HEK293 (cell line): ENCODE measurements around the gene MLX.

Experiments used
- GLI2 ChIP-seq: fragments of 450-650 bp; formaldehyde crosslinking; IDR thresholded peaks from 2 replicates; pipeline ENCODE4; 2017; ENCODE audit warnings: missing biosample characterization, missing genetic modification characterization, low read depth, borderline replicate concordance
- KLF8 ChIP-seq: fragments of 450-650 bp; formaldehyde crosslinking; IDR thresholded peaks from 2 replicates; pipeline ENCODE4 v1.5.1; 2016; ENCODE audit warnings: missing biosample characterization, missing genetic modification characterization
- MYNN ChIP-seq: fragments of 450-650 bp; formaldehyde crosslinking; IDR thresholded peaks from 2 replicates; pipeline ENCODE4 v1.5.1; 2016; ENCODE audit warnings: missing biosample characterization, missing genetic modification characterization, borderline replicate concordance
- PRDM1 ChIP-seq: fragments of 450-650 bp; formaldehyde crosslinking; IDR thresholded peaks from 2 replicates; pipeline ENCODE4; 2016; ENCODE audit warnings: missing biosample characterization, missing genetic modification characterization
- SP7 ChIP-seq: fragments of 450-650 bp; formaldehyde crosslinking; IDR thresholded peaks from 2 replicates; pipeline ENCODE4 v1.5.1; 2016; ENCODE audit warnings: missing biosample characterization, missing genetic modification characterization
- ZBTB21 ChIP-seq: fragments of 450-650 bp; formaldehyde crosslinking; IDR thresholded peaks from 2 replicates; pipeline ENCODE4 v1.5.1; 2017; ENCODE audit warnings: missing biosample characterization, missing genetic modification characterization
- ZBTB7A ChIP-seq: fragments of 450-650 bp; formaldehyde crosslinking; IDR thresholded peaks from 2 replicates; pipeline ENCODE4 v1.5.1; 2016; ENCODE audit warnings: low read depth, missing biosample characterization, missing genetic modification characterization
- ZNF174 ChIP-seq: fragments of 450-650 bp; formaldehyde crosslinking; IDR thresholded peaks from 2 replicates; pipeline ENCODE4 v1.5.0; 2017; ENCODE audit warnings: missing biosample characterization, mild to moderate bottlenecking, missing genetic modification characterization
- ZNF2 ChIP-seq: fragments of 450-650 bp; formaldehyde crosslinking; IDR thresholded peaks from 2 replicates; pipeline ENCODE4 v1.5.1; 2016; ENCODE audit warnings: missing biosample characterization, missing genetic modification characterization
- ZNF521 ChIP-seq: fragments of 450-650 bp; formaldehyde crosslinking; IDR thresholded peaks from 2 replicates; pipeline ENCODE4 v1.5.1; 2017; ENCODE audit warnings: missing biosample characterization, mild to moderate bottlenecking, missing genetic modification characterization
- ZNF530 ChIP-seq: fragments of 450-650 bp; formaldehyde crosslinking; IDR thresholded peaks from 2 replicates; pipeline ENCODE4 v1.5.1; 2016; ENCODE audit warnings: low read depth, missing biosample characterization, missing genetic modification characterization
- ZNF544 ChIP-seq: fragments of 450-650 bp; formaldehyde crosslinking; IDR thresholded peaks from 2 replicates; pipeline ENCODE4 v1.5.0; 2017; ENCODE audit warnings: missing biosample characterization, missing genetic modification characterization
- ZNF558 ChIP-seq: fragments of 450-650 bp; formaldehyde crosslinking; IDR thresholded peaks from 2 replicates; pipeline ENCODE4 v1.5.1; 2016; ENCODE audit warnings: missing biosample characterization, missing genetic modification characterization
- ZNF624 ChIP-seq: fragments of 450-650 bp; formaldehyde crosslinking; IDR thresholded peaks from 2 replicates; pipeline ENCODE4 v1.5.1; 2017; ENCODE audit warnings: missing biosample characterization, missing genetic modification characterization
- ZNF707 ChIP-seq: fragments of 450-650 bp; formaldehyde crosslinking; IDR thresholded peaks from 2 replicates; pipeline ENCODE4 v1.5.1; 2016; ENCODE audit warnings: missing biosample characterization, missing genetic modification characterization
- ZNF776 ChIP-seq: fragments of 450-650 bp; formaldehyde crosslinking; IDR thresholded peaks from 2 replicates; pipeline ENCODE4 v1.5.0; 2017; ENCODE audit warnings: missing biosample characterization, missing genetic modification characterization, borderline replicate concordance
- ZNF843 ChIP-seq: fragments of 450-650 bp; formaldehyde crosslinking; IDR thresholded peaks from 2 replicates; pipeline ENCODE4 v1.5.1; 2016; ENCODE audit warnings: missing biosample characterization, missing genetic modification characterization
- ZSCAN30 ChIP-seq: fragments of 450-650 bp; IDR thresholded peaks from 2 replicates; pipeline ENCODE4 v1.5.1; 2018; ENCODE audit warnings: missing biosample characterization, mild to moderate bottlenecking, missing genetic modification characterization, moderate library complexity
- TF ChIP-seq, protein P1 (sequence below): fragments of 450-650 bp; IDR thresholded peaks from 2 replicates; pipeline ENCODE4 v1.5.1; 2018; ENCODE audit warnings: missing biosample characterization, mild to moderate bottlenecking, missing genetic modification characterization
- TF ChIP-seq, protein P2 (sequence below): fragments of 450-650 bp; formaldehyde crosslinking; IDR thresholded peaks from 2 replicates; pipeline ENCODE4 v1.5.1; 2017; ENCODE audit warnings: missing biosample characterization, missing genetic modification characterization
- TF ChIP-seq, protein P3 (sequence below): fragments of 450-650 bp; formaldehyde crosslinking; IDR thresholded peaks from 2 replicates; pipeline ENCODE4 v1.5.1; 2016; ENCODE audit warnings: missing biosample characterization, missing genetic modification characterization
- TF ChIP-seq, protein P4 (sequence below): fragments of 450-650 bp; IDR thresholded peaks from 2 replicates; pipeline ENCODE4 v1.5.1; 2018; ENCODE audit warnings: missing biosample characterization, missing genetic modification characterization
- TF ChIP-seq, protein P5 (sequence below): fragments of 450-650 bp; formaldehyde crosslinking; IDR thresholded peaks from 2 replicates; pipeline ENCODE4 v1.5.1; 2016; ENCODE audit warnings: missing biosample characterization, missing genetic modification characterization
- TF ChIP-seq, protein P6 (sequence below): fragments of 450-650 bp; formaldehyde crosslinking; IDR thresholded peaks from 2 replicates; pipeline ENCODE4 v1.5.0; 2017; ENCODE audit warnings: missing biosample characterization, missing genetic modification characterization, borderline replicate concordance
- TF ChIP-seq, protein P7 (sequence below): fragments of 450-650 bp; formaldehyde crosslinking; IDR thresholded peaks from 2 replicates; pipeline ENCODE4 v1.5.1; 2016; ENCODE audit warnings: missing biosample characterization, missing genetic modification characterization

The MLX gene

DNA sequence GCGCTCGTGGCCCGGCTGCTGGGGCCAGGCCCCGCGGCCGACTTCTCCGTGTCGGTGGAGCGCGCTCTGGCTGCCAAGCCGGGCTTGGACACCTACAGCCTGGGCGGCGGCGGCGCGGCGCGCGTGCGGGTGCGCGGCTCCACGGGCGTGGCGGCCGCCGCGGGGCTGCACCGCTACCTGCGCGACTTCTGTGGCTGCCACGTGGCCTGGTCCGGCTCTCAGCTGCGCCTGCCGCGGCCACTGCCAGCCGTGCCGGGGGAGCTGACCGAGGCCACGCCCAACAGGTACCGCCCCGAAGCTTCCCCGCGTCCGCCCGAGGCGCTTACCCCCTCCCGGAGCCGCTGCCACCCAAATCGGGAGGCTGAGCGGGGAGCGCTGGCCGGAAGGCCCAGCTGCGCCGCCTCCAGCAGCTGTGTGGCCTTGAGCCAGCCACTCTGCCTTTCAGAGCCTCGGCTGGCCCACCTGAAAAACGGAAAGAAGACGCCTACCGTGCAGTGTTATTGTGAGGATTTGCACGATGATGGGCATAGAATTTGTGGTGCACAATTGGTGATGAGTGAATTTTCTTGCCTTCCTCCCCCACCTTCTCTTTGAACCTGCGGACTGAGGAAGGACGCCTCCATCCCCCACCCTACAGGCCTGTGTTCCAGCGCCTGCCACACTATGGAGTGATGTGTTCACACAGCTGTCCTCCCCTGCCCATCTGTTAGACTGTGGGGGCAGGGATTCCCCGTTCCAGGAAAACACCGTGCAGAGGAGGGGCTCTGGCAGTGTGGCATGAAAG lies 30.3 kb upstream of the MLX start (continued):
- TF ChIP-seq, protein P1, sequence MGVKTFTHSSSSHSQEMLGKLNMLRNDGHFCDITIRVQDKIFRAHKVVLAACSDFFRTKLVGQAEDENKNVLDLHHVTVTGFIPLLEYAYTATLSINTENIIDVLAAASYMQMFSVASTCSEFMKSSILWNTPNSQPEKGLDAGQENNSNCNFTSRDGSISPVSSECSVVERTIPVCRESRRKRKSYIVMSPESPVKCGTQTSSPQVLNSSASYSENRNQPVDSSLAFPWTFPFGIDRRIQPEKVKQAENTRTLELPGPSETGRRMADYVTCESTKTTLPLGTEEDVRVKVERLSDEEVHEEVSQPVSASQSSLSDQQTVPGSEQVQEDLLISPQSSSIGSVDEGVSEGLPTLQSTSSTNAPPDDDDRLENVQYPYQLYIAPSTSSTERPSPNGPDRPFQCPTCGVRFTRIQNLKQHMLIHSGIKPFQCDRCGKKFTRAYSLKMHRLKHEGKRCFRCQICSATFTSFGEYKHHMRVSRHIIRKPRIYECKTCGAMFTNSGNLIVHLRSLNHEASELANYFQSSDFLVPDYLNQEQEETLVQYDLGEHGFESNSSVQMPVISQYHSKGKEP (tag by site-specific recombination): no peak
- TF ChIP-seq ZNF707 (no peak), ZNF530 (tag by site-specific recombination) (no peak), ZNF544 (tag by site-specific recombination) (no peak), SP7 (tag by site-specific recombination) (peak; percentile 69; the same call in 1 of the 2 replicates), ZBTB7A (tag by site-specific recombination) (peak; percentile 62; the same call in 1 of the 2 replicates), GLI2 (no peak), ZBTB21 (tag by site-specific recombination) (no peak), MYNN (tag by site-specific recombination) (no peak), ZNF776 (tag by site-specific recombination) (no peak), ZNF174 (no peak), ZNF624 (tag by site-specific recombination) (no peak), ZNF843 (tag by site-specific recombination) (no peak), KLF8 (peak; percentile 77), ZSCAN30 (tag by site-specific recombination) (peak; percentile 8; the same call in 1 of the 2 replicates), ZNF558 (tag by site-specific recombination) (no peak; the same call in 1 of the 2 replicates), ZNF521 (no peak), PRDM1 (tag by site-specific recombination) (no peak), ZNF2 (tag by site-specific recombination) (peak; percentile 91)
- TF ChIP-seq, protein P2, sequence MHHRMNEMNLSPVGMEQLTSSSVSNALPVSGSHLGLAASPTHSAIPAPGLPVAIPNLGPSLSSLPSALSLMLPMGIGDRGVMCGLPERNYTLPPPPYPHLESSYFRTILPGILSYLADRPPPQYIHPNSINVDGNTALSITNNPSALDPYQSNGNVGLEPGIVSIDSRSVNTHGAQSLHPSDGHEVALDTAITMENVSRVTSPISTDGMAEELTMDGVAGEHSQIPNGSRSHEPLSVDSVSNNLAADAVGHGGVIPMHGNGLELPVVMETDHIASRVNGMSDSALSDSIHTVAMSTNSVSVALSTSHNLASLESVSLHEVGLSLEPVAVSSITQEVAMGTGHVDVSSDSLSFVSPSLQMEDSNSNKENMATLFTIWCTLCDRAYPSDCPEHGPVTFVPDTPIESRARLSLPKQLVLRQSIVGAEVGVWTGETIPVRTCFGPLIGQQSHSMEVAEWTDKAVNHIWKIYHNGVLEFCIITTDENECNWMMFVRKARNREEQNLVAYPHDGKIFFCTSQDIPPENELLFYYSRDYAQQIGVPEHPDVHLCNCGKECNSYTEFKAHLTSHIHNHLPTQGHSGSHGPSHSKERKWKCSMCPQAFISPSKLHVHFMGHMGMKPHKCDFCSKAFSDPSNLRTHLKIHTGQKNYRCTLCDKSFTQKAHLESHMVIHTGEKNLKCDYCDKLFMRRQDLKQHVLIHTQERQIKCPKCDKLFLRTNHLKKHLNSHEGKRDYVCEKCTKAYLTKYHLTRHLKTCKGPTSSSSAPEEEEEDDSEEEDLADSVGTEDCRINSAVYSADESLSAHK (tag by site-specific recombination): no peak; the same call in 1 of the 2 replicates
- TF ChIP-seq, protein P3, sequence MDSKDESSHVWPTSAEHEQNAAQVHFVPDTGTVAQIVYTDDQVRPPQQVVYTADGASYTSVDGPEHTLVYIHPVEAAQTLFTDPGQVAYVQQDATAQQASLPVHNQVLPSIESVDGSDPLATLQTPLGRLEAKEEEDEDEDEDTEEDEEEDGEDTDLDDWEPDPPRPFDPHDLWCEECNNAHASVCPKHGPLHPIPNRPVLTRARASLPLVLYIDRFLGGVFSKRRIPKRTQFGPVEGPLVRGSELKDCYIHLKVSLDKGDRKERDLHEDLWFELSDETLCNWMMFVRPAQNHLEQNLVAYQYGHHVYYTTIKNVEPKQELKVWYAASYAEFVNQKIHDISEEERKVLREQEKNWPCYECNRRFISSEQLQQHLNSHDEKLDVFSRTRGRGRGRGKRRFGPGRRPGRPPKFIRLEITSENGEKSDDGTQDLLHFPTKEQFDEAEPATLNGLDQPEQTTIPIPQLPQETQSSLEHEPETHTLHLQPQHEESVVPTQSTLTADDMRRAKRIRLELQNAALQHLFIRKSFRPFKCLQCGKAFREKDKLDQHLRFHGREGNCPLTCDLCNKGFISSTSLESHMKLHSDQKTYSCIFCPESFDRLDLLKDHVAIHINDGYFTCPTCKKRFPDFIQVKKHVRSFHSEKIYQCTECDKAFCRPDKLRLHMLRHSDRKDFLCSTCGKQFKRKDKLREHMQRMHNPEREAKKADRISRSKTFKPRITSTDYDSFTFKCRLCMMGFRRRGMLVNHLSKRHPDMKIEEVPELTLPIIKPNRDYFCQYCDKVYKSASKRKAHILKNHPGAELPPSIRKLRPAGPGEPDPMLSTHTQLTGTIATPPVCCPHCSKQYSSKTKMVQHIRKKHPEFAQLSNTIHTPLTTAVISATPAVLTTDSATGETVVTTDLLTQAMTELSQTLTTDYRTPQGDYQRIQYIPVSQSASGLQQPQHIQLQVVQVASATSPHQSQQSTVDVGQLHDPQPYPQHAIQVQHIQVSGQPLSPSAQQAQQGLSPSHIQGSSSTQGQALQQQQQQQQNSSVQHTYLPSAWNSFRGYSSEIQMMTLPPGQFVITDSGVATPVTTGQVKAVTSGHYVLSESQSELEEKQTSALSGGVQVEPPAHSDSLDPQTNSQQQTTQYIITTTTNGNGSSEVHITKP (tag by site-specific recombination): peak; percentile 77
- TF ChIP-seq, protein P4, sequence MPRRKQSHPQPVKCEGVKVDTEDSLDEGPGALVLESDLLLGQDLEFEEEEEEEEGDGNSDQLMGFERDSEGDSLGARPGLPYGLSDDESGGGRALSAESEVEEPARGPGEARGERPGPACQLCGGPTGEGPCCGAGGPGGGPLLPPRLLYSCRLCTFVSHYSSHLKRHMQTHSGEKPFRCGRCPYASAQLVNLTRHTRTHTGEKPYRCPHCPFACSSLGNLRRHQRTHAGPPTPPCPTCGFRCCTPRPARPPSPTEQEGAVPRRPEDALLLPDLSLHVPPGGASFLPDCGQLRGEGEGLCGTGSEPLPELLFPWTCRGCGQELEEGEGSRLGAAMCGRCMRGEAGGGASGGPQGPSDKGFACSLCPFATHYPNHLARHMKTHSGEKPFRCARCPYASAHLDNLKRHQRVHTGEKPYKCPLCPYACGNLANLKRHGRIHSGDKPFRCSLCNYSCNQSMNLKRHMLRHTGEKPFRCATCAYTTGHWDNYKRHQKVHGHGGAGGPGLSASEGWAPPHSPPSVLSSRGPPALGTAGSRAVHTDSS (tag by site-specific recombination): no peak
- TF ChIP-seq, protein P5, sequence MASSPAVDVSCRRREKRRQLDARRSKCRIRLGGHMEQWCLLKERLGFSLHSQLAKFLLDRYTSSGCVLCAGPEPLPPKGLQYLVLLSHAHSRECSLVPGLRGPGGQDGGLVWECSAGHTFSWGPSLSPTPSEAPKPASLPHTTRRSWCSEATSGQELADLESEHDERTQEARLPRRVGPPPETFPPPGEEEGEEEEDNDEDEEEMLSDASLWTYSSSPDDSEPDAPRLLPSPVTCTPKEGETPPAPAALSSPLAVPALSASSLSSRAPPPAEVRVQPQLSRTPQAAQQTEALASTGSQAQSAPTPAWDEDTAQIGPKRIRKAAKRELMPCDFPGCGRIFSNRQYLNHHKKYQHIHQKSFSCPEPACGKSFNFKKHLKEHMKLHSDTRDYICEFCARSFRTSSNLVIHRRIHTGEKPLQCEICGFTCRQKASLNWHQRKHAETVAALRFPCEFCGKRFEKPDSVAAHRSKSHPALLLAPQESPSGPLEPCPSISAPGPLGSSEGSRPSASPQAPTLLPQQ: no peak
- TF ChIP-seq, protein P6, sequence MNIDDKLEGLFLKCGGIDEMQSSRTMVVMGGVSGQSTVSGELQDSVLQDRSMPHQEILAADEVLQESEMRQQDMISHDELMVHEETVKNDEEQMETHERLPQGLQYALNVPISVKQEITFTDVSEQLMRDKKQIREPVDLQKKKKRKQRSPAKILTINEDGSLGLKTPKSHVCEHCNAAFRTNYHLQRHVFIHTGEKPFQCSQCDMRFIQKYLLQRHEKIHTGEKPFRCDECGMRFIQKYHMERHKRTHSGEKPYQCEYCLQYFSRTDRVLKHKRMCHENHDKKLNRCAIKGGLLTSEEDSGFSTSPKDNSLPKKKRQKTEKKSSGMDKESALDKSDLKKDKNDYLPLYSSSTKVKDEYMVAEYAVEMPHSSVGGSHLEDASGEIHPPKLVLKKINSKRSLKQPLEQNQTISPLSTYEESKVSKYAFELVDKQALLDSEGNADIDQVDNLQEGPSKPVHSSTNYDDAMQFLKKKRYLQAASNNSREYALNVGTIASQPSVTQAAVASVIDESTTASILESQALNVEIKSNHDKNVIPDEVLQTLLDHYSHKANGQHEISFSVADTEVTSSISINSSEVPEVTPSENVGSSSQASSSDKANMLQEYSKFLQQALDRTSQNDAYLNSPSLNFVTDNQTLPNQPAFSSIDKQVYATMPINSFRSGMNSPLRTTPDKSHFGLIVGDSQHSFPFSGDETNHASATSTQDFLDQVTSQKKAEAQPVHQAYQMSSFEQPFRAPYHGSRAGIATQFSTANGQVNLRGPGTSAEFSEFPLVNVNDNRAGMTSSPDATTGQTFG (tag by site-specific recombination): no peak
- TF ChIP-seq, protein P7, sequence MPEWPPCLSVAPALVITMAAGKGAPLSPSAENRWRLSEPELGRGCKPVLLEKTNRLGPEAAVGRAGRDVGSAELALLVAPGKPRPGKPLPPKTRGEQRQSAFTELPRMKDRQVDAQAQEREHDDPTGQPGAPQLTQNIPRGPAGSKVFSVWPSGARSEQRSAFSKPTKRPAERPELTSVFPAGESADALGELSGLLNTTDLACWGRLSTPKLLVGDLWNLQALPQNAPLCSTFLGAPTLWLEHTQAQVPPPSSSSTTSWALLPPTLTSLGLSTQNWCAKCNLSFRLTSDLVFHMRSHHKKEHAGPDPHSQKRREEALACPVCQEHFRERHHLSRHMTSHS: no peak
